Pancreas (tissue), 10 donors: ENCODE results near the gene IPO4. TPM values are rescaled to one million over a fixed set of nuclear protein-coding genes. Genes with fewer than 3 reads are reported as not detected.

Experiments
- ATAC-seq, 4 donors: fragments of 200-7000 bp; cut with Tn5 transposase; one replicate each; pipeline versions ENCODE4 v1.8.0 to v1.9.1; 2020; ENCODE audit warnings: mild to moderate bottlenecking in 4 of 4, moderate library complexity in 4 of 4
- DNase-seq, 6 donors: peaks; one replicate each; pipeline ENCODE4 v3.0.0-alpha.2; 2020
- FAIRE-seq: peaks from 2 replicates; lab custom pipeline; 2012; peaks lifted over from hg19 to GRCh38; lab: Jason Lieb, UNC
- H3K27ac ChIP-seq, 4 donors: fragments of 200-600 bp; sonication (generic); 1 replicate in 3 of 4; 2 replicates in 1 of 4; pipeline versions ENCODE4 v1.5.0 to v1.8.0; 2020
- H3K27me3 ChIP-seq, 4 donors: fragments of 200-600 bp; one replicate each; pipeline ENCODE4 v1.8.0; 2021
- H3K36me3 ChIP-seq, 3 donors: fragments of 200-600 bp; sonication (generic) in 1 of 3; one replicate each; pipeline versions ENCODE4 v1.5.0 to v1.8.0; 2020 to 2021
- H3K4me1 ChIP-seq, 3 donors: fragments of 200-600 bp; one replicate each; pipeline ENCODE4 v1.8.0; 2021
- H3K4me3 ChIP-seq, 4 donors: fragments of 200-600 bp; sonication (generic) in 2 of 4; one replicate each; pipeline versions ENCODE4 v1.5.0 to v1.8.0; 2020 to 2021
- H3K9me3 ChIP-seq, 4 donors: fragments of 200-600 bp; one replicate each; pipeline ENCODE4 v1.8.0; 2021
- CTCF ChIP-seq, 4 donors: fragments of 200-600 bp; sonication (generic) in 3 of 4; IDR thresholded peaks; one replicate each; pipeline versions ENCODE4 v1.5.0 to v1.8.0; 2021; ENCODE audit warnings: antibody characterized with exemption in 4 of 4
- WGBS, 2 donors: extraction: QIAGEN DNeasy Blood & Tissue Kit; methylation state at CpG; one replicate each; pipeline ENCODE4 v1.1.7; 2013; 5-methylcytosine and 5-hydroxymethylcytosine counted together
- intact Hi-C, 3 donors: fragments of 100-400 bp; cut with DNase I; formaldehyde crosslinking; loops; one replicate each; pipeline versions ENCODE4 v1.11.1 to v1.14.2; 2022
- polyA plus RNA-seq, 2 donors: library from polyadenylated mRNA; stranded (reverse); fragments of 200-250 nt; gene quantifications; one replicate each; pipeline ENCODE4 v1.2.3, GENCODE V29; 2013
- total RNA-seq, 6 donors: library from RNA; stranded (reverse); fragmentation: NEBNext Ultra II Directional in 4 of 6; extraction: Animal tissue kit (Norgen Biotek cat#: 25700) in 4 of 6; gene quantifications; one replicate each; pipeline versions ENCODE4 v1.2.1 to v1.2.4, GENCODE V29; 2021 to 2023
- donor health status: healthy with polysubstance abuse.
- donor health status: DM: no; HTN: no; CAD: no; lungs with moderate emphysema.
- donor health status: DM: no; HTN: no; CAD: no.
- donor health status: control.
- donor health status: control.
- donor health status: Bipolar disorder and iron deficiency.
- donor health status: DM: yes; HTN: yes; CAD: no.
- donor health status: DM: no; HTN: no; CAD: no.
- donor health status: DM: no; HTN: no; CAD: no.
- donor health status: DM: yes; HTN: yes; CAD: no.

The IPO4 gene
- total and polyA plus RNA-seq, 8 donors = 21.3 to 62.0 (median 29.5) TPM

- Histone ChIP-seq H3K4me3 (peak within 1 kb of the TSS; percentile 70 to 96 (median 88)), H3K9me3 (no peaks in the 10 kb centered on the region), H3K27me3 (no peaks in the 10 kb centered on the region), H3K4me1 (peaks cover 8 to 27% (median 14%) of the 10 kb centered on the region in 3 donors), H3K36me3 (peaks cover 0 to 23% (median 22%) of the 10 kb centered on the region in 3 donors), H3K27ac (peak within 1 kb of the TSS; percentile 78 to 89 (median 84))
- WGBS, 2 donors = 0 to 1% methylated on average over 24 to 25 of the region's 25 CpGs
- DNase-seq (peak; percentile 89 to 98 (median 96)), FAIRE-seq (no peak), ATAC-seq (peak; percentile 75 to 89 (median 82))
- no peak for TF ChIP-seq CTCF (IDR thresholded peaks at IDR 0.05)
- intact Hi-C loops = no loop called here
Measured at GRCh38 chr14:24146453-24146977, 42.1 kb downstream of the IPO4 start, which contains the start of gene PSME2. Gene PSME2 (minus strand): TSS chr14:24146610. CDS start chr14:24146581, 29 bp downstream.

GRCh38 chr14:24145690-24146452, 42.7 kb downstream of the IPO4 start:
- no peaks in the 10 kb centered on the region for H3K27me3 ChIP-seq
- peak overlapping the region; percentile 70 to 96 (median 88) for H3K4me3 ChIP-seq
- H3K27ac ChIP-seq = peak overlapping the region; percentile 78 to 89 (median 84)
- intact Hi-C loops = no loop called here
- ATAC-seq = peak in 1 of 4 donors; percentile 0
- peaks cover 8 to 27% (median 14%) of the 10 kb centered on the region in 3 donors for H3K4me1 ChIP-seq
- no peak for DNase-seq
- 2% methylated on average over 9 of the region's 9 CpGs for WGBS, 2 donors
- no peaks in the 10 kb centered on the region for H3K9me3 ChIP-seq
- no peak for FAIRE-seq
- peaks cover 0 to 16% (median 15%) of the 10 kb centered on the region in 3 donors for H3K36me3 ChIP-seq
- TF ChIP-seq CTCF (IDR thresholded peaks at IDR 0.05) = no peak

- DNase-seq (no peak), ATAC-seq (no peak), FAIRE-seq (no peak)
- no peak for TF ChIP-seq CTCF (IDR thresholded peaks at IDR 0.05)
- H3K27ac ChIP-seq = peak overlapping the region in 3 of 4 donors; percentile 81 to 89 (median 87)
- H3K27me3 ChIP-seq = no peaks in the 10 kb centered on the region
- peaks cover 0 to 12% (median 12%) of the 10 kb centered on the region in 3 donors for H3K36me3 ChIP-seq
- H3K4me3 ChIP-seq = peak overlapping the region in 1 of 4 donors; percentile 83
- no peaks in the 10 kb centered on the region for H3K9me3 ChIP-seq
- WGBS, 2 donors = 92 to 100% methylated on average over 2 of the region's 2 CpGs
- H3K4me1 ChIP-seq = peaks cover 8 to 28% (median 16%) of the 10 kb centered on the region in 3 donors
- intact Hi-C loops = no loop called here
Measured at GRCh38 chr14:24145219-24145618, 43.4 kb downstream of the IPO4 start.

- ATAC-seq (no peak), FAIRE-seq (no peak), DNase-seq (no peak)
- 68 to 92% methylated on average over 1 of the region's 1 CpG for WGBS, 2 donors
- no peak overlapping the region for H3K27ac ChIP-seq
- H3K4me1 ChIP-seq = peaks cover 8 to 36% (median 24%) of the 10 kb centered on the region in 3 donors
- H3K9me3 ChIP-seq = no peaks in the 10 kb centered on the region
- H3K27me3 ChIP-seq = no peaks in the 10 kb centered on the region
- intact Hi-C loops = no loop called here
- TF ChIP-seq CTCF (IDR thresholded peaks at IDR 0.05) = no peak
- peaks cover 0 to 6% (median 5%) of the 10 kb centered on the region in 3 donors for H3K36me3 ChIP-seq
- H3K4me3 ChIP-seq = no peak overlapping the region
Measured at GRCh38 chr14:24144451-24144850, 44.2 kb downstream of the IPO4 start.
